ENCODE measurements around the gene ZNF207. TPM values are rescaled to one million over a fixed set of nuclear protein-coding genes. Genes with fewer than 3 reads are reported as not detected.

ZNF207 gene
- total and polyA plus RNA-seq, 4 donors: 51.3 to 321 (median 118) TPM

DNA sequence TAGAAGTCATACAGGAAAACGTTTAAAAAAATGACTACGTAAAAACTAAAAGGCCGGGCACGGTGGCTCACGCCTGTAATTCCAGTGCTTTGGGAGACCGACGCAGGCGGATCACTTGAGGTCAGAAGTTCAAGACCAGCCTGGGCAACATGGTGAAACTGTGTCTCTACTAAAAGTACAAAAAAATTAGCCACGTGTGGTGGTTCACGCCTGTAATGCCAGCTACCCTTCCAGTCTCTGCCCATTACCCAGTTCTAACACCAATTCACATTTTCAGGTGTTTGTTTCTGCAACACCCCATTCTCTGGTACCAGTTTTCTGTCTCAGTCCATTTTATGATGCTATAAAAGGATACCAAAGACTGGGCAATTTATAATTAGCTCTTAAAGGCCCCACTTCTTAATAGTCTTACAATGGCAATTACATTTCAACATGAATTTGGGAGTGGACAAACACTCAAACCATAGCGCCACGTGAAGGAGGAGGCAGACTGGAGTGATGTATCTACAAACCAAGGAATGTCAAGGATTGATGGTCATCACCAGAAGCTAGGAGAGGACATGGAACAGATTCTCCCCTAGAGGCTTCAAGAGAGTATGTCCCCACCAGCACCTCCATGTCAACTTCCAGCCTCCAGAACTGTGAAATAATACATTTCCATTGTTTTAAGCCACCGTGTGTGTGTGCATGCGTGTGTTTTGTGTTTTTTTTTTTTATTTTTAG is 7.2 kb upstream of the ZNF207 start:
- ATAC-seq (ENCODE audit: insufficient read depth, low FRiP score) (no peak), DNase-seq (no peak)
- Histone ChIP-seq H3K4me1 (ENCODE audit: control insufficient read depth in 5 of 5, insufficient read depth in 5 of 5, low read length in 5 of 5) (peaks cover 0 to 13% (median 5%) of the 10 kb centered on the region in 5 donors), H3K9ac (ENCODE audit: insufficient read depth in 1 of 2, low read length in 2 of 2) (no peak overlapping the region), H3K9me3 (ENCODE audit: control insufficient read depth in 4 of 4, insufficient read depth in 3 of 4, low read length in 3 of 4) (no peaks in the 10 kb centered on the region), H3K27me3 (ENCODE audit: control insufficient read depth in 3 of 3, insufficient read depth in 3 of 3, low read length in 2 of 3) (no peaks in the 10 kb centered on the region), H3K36me3 (ENCODE audit: control insufficient read depth in 4 of 4, insufficient read depth in 4 of 4, low read length in 4 of 4) (peaks cover 0 to 2% (median 0%) of the 10 kb centered on the region in 4 donors), H3K27ac (ENCODE audit: low read depth in 1 of 2, low read length in 1 of 2) (peak overlapping the region in 1 of 2 donors; percentile 77), H3K4me3 (no peak overlapping the region)
- TF ChIP-seq, protein P1, sequence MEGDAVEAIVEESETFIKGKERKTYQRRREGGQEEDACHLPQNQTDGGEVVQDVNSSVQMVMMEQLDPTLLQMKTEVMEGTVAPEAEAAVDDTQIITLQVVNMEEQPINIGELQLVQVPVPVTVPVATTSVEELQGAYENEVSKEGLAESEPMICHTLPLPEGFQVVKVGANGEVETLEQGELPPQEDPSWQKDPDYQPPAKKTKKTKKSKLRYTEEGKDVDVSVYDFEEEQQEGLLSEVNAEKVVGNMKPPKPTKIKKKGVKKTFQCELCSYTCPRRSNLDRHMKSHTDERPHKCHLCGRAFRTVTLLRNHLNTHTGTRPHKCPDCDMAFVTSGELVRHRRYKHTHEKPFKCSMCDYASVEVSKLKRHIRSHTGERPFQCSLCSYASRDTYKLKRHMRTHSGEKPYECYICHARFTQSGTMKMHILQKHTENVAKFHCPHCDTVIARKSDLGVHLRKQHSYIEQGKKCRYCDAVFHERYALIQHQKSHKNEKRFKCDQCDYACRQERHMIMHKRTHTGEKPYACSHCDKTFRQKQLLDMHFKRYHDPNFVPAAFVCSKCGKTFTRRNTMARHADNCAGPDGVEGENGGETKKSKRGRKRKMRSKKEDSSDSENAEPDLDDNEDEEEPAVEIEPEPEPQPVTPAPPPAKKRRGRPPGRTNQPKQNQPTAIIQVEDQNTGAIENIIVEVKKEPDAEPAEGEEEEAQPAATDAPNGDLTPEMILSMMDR (IDR thresholded peaks at IDR 0.05; ENCODE audit: control extremely low read depth, extremely low read depth): no peak
- 63 to 78% methylated on average over 14 of the region's 14 CpGs for WGBS, 2 donors

DNA sequence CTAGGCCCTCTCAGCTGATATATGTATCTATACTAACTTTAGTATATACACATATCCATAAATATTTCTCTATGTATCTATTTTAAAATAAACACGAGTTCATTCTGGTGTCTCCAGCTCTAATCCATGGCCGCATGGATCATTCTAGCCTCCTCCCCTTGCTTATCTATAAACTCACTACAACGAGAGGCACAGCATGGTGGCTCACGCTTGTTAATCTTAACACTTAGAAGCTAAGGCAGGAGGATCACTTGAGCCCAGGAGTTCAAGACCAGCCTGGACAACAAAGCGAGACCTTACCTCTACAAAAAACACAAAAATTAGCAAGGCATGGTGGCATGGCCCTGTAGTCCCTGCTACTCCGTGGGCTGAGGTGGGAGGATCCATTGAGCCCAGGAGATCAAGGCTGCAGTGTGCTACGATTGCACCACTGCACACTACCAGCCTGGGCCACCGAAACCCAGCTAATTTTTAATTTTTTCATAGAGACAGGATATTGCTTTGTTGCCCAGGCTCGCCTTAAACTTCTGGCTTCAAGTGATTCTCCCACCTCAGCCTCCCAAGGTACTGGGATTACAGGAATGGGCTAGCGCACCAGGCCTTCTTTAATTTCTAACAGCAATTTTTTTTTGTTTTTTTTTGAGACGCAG is 3.9 kb upstream of the ZNF207 start:
- WGBS, 2 donors: 89 to 91% methylated on average over 11 of the region's 11 CpGs
- DNase-seq: no peak
- TF ChIP-seq, protein P1 (IDR thresholded peaks at IDR 0.05; ENCODE audit: control extremely low read depth, extremely low read depth): no peak

DNA sequence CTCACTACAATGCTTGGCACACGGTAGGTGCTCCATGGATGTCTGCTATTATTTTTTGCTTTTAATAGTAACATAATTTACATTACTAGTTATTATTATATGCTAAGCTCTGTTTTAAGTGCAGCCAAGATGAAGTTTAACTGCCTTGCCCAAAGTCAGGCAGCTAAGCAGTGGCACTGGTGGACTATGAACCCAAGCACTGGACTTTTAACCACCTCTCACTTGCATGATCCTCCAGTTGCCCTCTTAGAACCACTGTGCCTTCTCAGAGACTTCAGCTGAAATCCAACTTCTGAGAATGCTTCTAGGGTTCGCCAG is 1.5 kb upstream of the ZNF207 start:
- no peak for DNase-seq
- TF ChIP-seq, protein P1 (IDR thresholded peaks at IDR 0.05; ENCODE audit: control extremely low read depth, extremely low read depth): no peak
- Histone ChIP-seq H3K9me3 (ENCODE audit: control insufficient read depth in 4 of 4, insufficient read depth in 3 of 4, low read length in 3 of 4) (no peaks in the 10 kb centered on the region), H3K9ac (ENCODE audit: insufficient read depth in 1 of 2, low read length in 2 of 2) (no peak overlapping the region), H3K4me1 (ENCODE audit: control insufficient read depth in 5 of 5, insufficient read depth in 5 of 5, low read length in 5 of 5) (peaks cover 2 to 23% (median 6%) of the 10 kb centered on the region in 5 donors), H3K36me3 (ENCODE audit: control insufficient read depth in 4 of 4, insufficient read depth in 4 of 4, low read length in 4 of 4) (peaks cover 0 to 14% (median 2%) of the 10 kb centered on the region in 4 donors), H3K4me3 (no peak overlapping the region), H3K27ac (ENCODE audit: low read depth in 1 of 2, low read length in 1 of 2) (no peak overlapping the region), H3K27me3 (ENCODE audit: control insufficient read depth in 3 of 3, insufficient read depth in 3 of 3, low read length in 2 of 3) (no peaks in the 10 kb centered on the region)
- ATAC-seq (ENCODE audit: insufficient read depth, low FRiP score): no peak
- WGBS, 2 donors: 96 to 97% methylated on average over 2 of the region's 2 CpGs

More for the DNA sequence above, 3.9 kb upstream of the ZNF207 start:
- ATAC-seq (ENCODE audit: insufficient read depth, low FRiP score): no peak
- no peaks in the 10 kb centered on the region for H3K9me3 ChIP-seq (ENCODE audit: control insufficient read depth in 4 of 4, insufficient read depth in 3 of 4, low read length in 3 of 4)
- H3K4me1 ChIP-seq (ENCODE audit: control insufficient read depth in 5 of 5, insufficient read depth in 5 of 5, low read length in 5 of 5): peaks cover 4 to 16% (median 4%) of the 10 kb centered on the region in 5 donors
- no peak overlapping the region for H3K27ac ChIP-seq (ENCODE audit: low read depth in 1 of 2, low read length in 1 of 2)
- H3K36me3 ChIP-seq (ENCODE audit: control insufficient read depth in 4 of 4, insufficient read depth in 4 of 4, low read length in 4 of 4): peaks cover 0 to 9% (median 0%) of the 10 kb centered on the region in 4 donors
- H3K27me3 ChIP-seq (ENCODE audit: control insufficient read depth in 3 of 3, insufficient read depth in 3 of 3, low read length in 2 of 3): no peaks in the 10 kb centered on the region
- H3K4me3 ChIP-seq: no peak overlapping the region
- H3K9ac ChIP-seq (ENCODE audit: insufficient read depth in 1 of 2, low read length in 2 of 2): no peak overlapping the region

All from lung (tissue), 12 donors.